GM12878 (cell line): ENCODE data around the gene KLF6. TPM values are rescaled to one million over a fixed set of nuclear protein-coding genes. Genes with fewer than 3 reads are reported as not detected.

ENCODE experiments used
- BCL3 ChIP-seq: IDR thresholded peaks from 2 replicates; pipeline ENCODE4 v1.6.1; 2011; ENCODE audit warnings: borderline replicate concordance, low read depth, mild to moderate bottlenecking, moderate library complexity, low read length; ENCODE audit not compliant: insufficient read depth, poor library complexity, severe bottlenecking
- BCLAF1 ChIP-seq: fragments of 450-650 bp; IDR thresholded peaks from 2 replicates; pipeline ENCODE4 v1.6.1; 2017; ENCODE audit warnings: antibody characterized with exemption, mild to moderate bottlenecking, moderate library complexity
- BRCA1 ChIP-seq: IDR thresholded peaks from 2 replicates; pipeline ENCODE4 v1.6.1; 2011; ENCODE audit warnings: low read depth, low read length, improper control_type of control experiment
- CBX3 ChIP-seq: fragments of 200-600 bp; sonication (generic); IDR thresholded peaks from 2 replicates; pipeline ENCODE4 v1.6.1; 2016; ENCODE audit warnings: low read depth, borderline replicate concordance
- CHD2 ChIP-seq: IDR thresholded peaks from 2 replicates; pipeline ENCODE4 v1.6.1; 2011; ENCODE audit warnings: low read depth, low read length, improper control_type of control experiment, borderline replicate concordance
- CREB1 ChIP-seq: IDR thresholded peaks from 2 replicates; pipeline ENCODE4 v1.6.1; 2012; ENCODE audit warnings: low read depth, mild to moderate bottlenecking, inconsistent platforms
- IKZF2 ChIP-seq, 2 experiments: fragments of 450-650 bp; IDR thresholded peaks; 2 replicates each; pipeline ENCODE4 v1.6.1; 2017; ENCODE audit warnings: mild to moderate bottlenecking in 2 of 2, moderate library complexity in 2 of 2
- MAX ChIP-seq: IDR thresholded peaks from 2 replicates; pipeline ENCODE4 v1.6.1; 2012; ENCODE audit warnings: low read depth, low read length, improper control_type of control experiment
- MLLT1 ChIP-seq: fragments of 450-650 bp; IDR thresholded peaks from 2 replicates; pipeline ENCODE4 v1.6.1; 2016; ENCODE audit warnings: mild to moderate bottlenecking
- POLR2AphosphoS2 ChIP-seq: IDR thresholded peaks from 2 replicates; pipeline ENCODE4 v1.6.1; 2011; ENCODE audit warnings: low read depth, mild to moderate bottlenecking, low read length, improper control_type of control experiment, moderate library complexity
- SIN3A ChIP-seq: IDR thresholded peaks from 2 replicates; pipeline ENCODE4 v1.6.1; 2012; ENCODE audit warnings: low read depth, low read length, improper control_type of control experiment
- SMAD5 ChIP-seq: IDR thresholded peaks from 2 replicates; pipeline ENCODE4 v1.6.1; 2016; ENCODE audit warnings: antibody characterized with exemption, low read depth
- SMC3 ChIP-seq: IDR thresholded peaks from 2 replicates; pipeline ENCODE4 v1.6.1; 2011; ENCODE audit warnings: low read length, improper control_type of control experiment, borderline replicate concordance
- SUZ12 ChIP-seq: fragments of 200-600 bp; sonication (generic); IDR thresholded peaks from one replicate; pipeline ENCODE4 v1.6.1; 2018; ENCODE audit warnings: antibody characterized with exemption, mild to moderate bottlenecking; ENCODE audit not compliant: unreplicated experiment
- USF1 ChIP-seq: IDR thresholded peaks from 2 replicates; pipeline ENCODE4 v1.6.1; 2011; ENCODE audit warnings: borderline replicate concordance, low read depth, mild to moderate bottlenecking, moderate library complexity, mixed read lengths, low read length; ENCODE audit not compliant: insufficient read depth; ENCODE audit errors: extremely low read length
- YY1 ChIP-seq: IDR thresholded peaks from 2 replicates; pipeline ENCODE4 v1.6.1; 2011; ENCODE audit warnings: low read depth, mild to moderate bottlenecking, low read length
- ZNF687 ChIP-seq: fragments of 450-650 bp; IDR thresholded peaks from 2 replicates; pipeline ENCODE4 v1.6.1; 2017; ENCODE audit warnings: mild to moderate bottlenecking, moderate library complexity
- polyA plus RNA-seq, 11 experiments: library from polyadenylated mRNA; depleted of rRNA in 4 of 11; unstranded in 6 of 11; stranded (reverse) in 5 of 11; fragments of >200 nt; fragmentation: Nextera tagmentation in 4 of 11; fragmentation: Illumina TruSeq in 1 of 11; extraction: Ambion mirVana in 4 of 11; extraction: Trizol in 1 of 11; gene quantifications; 1 replicate in 1 of 11; 2 replicates in 10 of 11; pipeline versions ENCODE4 v1.2.1 to v1.2.3, GENCODE V29; 2011 to 2016; ENCODE audit warnings: inconsistent platforms in 2 of 11, missing spikeins in 2 of 11, low read depth in 1 of 11
- total RNA-seq, 4 experiments: library from RNA; depleted of rRNA in 3 of 4; stranded (reverse); fragments of >200 nt in 3 of 4; fragmentation: Illumina TruSeq in 1 of 4; extraction: Trizol in 1 of 4; gene quantifications; 2 replicates each; pipeline versions ENCODE4 v1.2.1 to v1.2.3, GENCODE V29; 2013 to 2021

KLF6 gene
- total and polyA plus RNA-seq, 10 of the 15 experiments (the other 5 are each of a cell fraction or from before 2014, with no cell fraction given) = 7.4 to 54.1 (median 23.5) TPM

- TF ChIP-seq BCL3 = peak; percentile 33
- peak; percentile 70; the same call in 1 of the 2 replicates for TF ChIP-seq POLR2AphosphoS2
- TF ChIP-seq IKZF2 (IDR thresholded peaks at IDR 0.05) = peak; percentile 37 to 55; a peak in 2 of 4 replicates
- no peak for TF ChIP-seq CHD2
- no peak for TF ChIP-seq USF1
- no peak for TF ChIP-seq CREB1
- no peak for TF ChIP-seq SMAD5
- peak; percentile 45; the same call in 1 of the 2 replicates for TF ChIP-seq ZNF687
- TF ChIP-seq SUZ12 = no peak
- TF ChIP-seq BCLAF1 = no peak
- TF ChIP-seq MAX = no peak; the same call in 1 of the 2 replicates
- TF ChIP-seq MLLT1 = peak; percentile 36
- TF ChIP-seq SIN3A = no peak; the same call in 1 of the 2 replicates
- no peak for TF ChIP-seq YY1
- TF ChIP-seq BRCA1 = no peak
- no peak; the same call in 1 of the 2 replicates for TF ChIP-seq SMC3
- TF ChIP-seq CBX3 = no peak
Observed at GRCh38 chr10:3782451-3783315, 2.3 kb downstream of the KLF6 start (continued).
